HS-27A (cell line): Measurements from ENCODE around the gene DAAM1.

Experiments
- DNase-seq: peaks from one replicate; pipeline ENCODE4 v3.0.0-alpha.2; 2012; ENCODE audit warnings: low read depth, missing footprints

The DAAM1 gene

DNA sequence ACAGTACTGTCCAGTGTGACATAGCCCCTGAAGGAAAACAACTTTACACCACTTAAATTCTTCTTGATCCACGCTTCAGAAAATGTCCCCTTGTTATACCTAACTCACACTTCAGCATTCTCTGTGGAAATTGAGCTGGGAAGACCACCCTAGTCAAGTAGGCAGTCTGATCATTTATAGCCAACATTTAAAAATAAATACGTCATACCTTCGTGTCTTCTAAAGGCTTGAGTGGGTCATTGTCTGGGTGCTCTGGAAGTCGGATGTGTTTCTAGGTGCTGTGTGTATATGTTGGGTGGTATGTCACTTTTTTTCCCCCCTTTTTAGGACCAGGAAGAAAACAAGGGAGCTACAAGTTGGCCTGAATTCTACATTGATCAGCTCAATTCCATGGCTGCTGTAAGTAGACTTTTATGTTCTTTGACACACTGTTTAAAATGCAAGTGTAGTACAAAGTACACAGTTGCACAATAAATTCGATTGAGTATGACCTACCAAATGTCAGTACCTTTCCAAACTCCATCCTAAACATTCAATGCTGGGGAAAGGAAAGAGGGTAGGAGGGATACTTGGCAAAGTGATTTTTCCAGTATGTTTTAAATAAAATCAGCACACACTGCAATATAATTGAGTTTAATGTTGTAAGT lies 126.6 kb downstream of the DAAM1 start:
- no peak for DNase-seq

DNA sequence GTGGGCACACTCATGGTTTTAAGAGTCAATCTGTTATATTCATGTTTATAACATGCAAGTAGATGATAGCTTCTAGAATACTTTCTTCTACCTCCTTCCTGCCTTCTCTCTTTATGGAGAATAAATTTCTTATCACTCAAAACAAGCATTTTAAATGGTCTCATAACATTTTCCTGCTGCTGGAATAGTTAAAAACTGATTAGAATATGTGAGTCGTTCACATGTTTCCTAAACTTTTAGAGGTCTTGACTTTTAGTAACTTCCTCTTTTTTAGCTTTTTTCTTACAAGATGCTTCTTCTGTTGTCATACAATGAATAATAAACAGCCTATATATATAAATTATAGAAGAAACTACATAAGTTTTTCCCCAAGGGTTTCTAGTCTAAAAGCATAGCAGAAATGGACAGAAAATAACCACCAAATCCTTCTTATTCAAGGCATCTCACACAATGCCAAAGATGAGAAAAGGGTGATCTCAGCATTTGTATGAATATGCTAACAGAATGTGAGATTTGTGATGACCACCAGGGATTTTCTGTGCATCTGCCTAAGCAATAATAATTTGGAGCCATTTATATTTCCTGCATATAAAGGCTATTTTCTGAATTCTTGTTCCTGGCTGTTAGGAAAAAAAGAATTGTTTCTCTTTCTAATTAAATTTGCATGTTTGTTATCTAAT lies 127.8 kb downstream of the DAAM1 start:
- DNase-seq = no peak

DNA sequence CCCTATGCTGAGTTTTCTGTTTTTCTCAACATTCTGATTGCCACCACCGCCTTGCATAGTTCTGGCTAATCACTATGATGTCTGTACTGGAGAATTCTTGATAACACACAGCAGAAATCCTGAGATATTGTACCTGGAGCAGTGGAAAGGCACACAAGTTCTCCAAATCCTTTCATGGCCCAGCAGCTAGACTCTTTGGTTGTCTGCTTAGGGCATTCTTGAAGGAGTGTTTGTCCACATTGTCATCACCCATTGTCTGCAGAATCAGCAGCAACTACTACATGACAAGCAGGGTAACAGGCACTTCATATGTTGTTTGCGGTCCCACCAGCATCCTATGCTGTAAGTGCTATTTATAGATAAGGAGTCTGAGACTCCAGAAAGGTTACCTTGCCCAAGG lies 128.9 kb downstream of the DAAM1 start:
- no peak for DNase-seq

DNA sequence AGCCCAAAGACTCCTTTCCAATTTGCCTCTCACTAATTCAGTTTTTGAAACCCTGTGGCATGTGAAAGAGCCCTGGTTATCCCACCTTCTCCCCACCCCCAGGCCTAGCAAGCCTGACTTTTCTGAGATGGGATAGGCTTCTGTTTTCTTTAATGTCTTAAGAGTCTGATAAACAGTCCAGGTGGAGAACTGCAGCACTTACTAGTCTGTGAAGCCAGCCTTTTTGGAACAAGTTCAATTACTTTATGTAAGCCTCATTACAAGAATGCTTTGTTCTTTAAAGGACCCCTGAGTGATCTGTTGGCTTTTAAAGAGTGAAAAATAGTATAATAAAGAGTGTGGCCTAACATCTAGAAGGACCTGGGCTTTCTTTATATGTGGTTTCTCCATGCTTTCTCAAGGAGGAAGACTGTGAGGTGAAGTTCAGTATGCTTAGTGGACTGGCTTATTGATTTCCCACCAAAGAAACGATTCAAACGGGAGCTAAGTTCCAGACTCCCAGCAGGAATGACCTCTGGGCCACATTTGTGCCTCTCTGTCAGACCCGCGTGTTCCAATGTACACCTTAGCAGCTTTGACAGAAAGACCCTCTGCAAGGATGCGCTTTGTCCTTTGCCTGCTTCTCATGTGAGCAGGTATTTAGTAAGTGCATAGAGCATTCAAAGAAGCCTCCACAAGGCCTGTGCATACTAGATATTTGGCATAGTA lies 129.5 kb downstream of the DAAM1 start:
- no peak for DNase-seq

DNA sequence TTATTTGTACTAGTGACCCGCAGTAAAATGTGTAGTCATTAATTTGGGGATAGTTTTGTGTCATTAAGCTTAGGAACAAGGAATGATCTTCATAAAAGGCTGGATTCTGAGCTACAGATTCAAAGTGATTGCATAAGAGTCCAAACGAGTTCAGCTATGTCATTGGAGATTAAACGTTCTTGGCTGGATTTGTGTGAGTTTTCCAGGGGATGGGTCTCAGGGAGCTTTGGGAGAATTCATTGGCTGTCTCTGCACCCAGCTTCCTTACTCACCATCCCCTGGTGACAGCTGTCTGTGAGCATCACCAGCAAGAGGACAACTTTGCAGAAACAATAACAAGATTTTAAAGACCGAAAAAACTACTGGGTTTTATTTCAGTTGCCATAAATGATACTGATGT lies 130.4 kb downstream of the DAAM1 start:
- no peak for DNase-seq

DNA sequence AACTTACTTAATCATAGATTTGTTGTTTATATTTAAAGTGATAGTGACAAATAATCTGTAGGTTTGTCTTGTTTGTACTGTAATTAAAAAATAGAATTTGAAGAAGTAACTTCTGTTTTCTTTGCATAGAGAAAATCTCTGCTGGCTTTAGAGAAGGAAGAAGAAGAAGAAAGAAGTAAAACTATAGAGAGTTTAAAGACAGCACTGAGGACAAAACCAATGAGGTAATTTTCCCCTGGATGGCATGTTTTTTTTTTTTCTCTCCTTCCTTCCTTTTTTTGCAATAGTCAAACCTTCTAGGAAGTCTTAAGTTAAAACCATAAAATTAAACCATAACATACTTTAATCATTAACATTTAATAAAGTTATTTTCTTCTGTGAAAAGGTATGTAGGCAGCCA lies 131.9 kb downstream of the DAAM1 start:
- no peak for DNase-seq

DNA sequence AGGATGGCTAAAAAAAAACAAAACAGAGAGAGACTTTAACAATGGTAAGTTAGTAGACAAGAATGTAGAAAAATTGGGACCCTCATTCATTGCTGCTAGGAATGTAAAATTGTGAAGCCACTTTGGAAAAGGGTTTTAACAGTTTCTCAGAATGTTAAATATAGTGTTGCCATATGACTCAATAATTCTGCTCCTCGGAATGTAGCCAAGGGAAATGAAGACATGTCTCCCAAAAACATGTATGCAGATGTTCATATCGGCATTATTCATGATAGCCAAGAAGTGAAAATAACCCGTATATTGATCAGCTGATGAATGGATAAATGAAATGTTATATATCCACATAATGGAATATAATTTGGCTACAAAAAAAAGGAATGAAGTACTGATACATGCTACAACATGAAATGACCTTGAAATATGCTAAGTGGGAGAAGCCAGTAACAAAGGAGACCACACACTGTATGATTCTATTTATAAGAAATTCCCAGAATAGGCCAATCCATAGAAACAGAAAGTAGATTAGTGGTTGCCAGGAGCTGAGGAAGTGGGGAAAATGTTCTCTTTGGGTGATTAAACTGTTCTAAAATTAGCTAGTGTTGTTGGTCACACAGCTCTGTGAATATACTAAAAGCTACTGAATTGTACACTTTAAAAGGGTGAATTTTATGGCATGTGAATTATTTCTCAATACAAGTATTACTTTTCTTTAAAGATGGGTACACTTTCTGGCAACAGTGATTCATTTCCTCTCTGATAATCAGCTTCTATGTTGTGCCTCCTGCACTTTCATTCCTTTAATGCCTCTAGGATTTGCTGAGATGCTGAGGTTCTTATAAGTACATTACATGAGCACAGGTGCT lies 132.5 kb downstream of the DAAM1 start:
- no peak for DNase-seq

DNA sequence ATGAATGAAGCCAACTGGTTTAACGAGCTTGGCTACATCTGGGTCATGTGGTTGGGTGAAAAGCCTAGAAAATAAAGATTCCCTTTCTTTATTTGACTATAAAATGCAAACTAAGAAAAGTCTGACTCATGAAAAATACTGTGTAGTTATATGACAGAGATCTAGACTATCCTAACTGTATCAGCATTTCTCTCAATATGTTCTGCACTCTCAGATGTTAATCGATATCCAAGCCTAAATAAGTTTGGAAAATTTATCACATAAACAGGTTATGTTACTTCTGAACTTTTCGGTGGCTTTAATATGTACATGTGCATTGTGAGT lies 133.1 kb downstream of the DAAM1 start:
- no peak for DNase-seq

DNA sequence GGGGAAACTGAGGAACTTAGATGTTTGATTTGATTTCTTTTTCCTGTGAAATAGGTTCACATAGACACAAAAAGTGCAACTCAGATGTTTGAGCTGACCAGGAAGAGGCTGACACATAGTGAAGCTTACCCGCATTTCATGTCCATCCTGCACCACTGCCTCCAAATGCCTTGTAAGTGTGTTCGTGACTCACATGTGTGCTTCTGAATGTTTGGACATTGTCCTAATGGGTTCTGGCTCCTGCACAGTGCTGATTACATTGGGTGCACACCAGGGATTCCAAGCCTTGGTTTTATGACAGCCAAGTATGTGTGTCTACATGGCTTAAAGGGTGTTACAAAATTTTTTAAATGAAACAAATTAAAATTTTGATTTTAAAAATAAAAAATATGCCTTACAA lies 137.4 kb downstream of the DAAM1 start:
- no peak for DNase-seq

DNA sequence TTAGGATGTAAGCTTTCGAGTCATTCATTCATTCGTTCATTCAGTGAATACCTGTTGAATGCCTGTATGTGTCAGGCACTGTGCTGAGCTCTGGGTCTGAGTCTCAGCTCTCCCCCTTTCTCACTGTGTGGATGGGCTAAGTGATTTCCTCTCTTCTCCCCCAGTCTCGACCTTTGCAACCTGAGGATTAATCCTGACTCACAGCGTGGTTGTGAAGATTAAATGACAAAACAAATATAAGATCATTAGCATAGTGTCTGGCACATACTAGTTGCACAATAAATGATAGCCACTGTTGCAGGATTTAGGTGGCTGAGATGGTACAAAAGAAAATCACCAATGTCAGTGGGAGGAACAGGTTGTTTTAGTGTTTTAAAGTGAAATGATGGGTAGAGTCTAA lies 140.0 kb downstream of the DAAM1 start:
- DNase-seq = no peak

DNA sequence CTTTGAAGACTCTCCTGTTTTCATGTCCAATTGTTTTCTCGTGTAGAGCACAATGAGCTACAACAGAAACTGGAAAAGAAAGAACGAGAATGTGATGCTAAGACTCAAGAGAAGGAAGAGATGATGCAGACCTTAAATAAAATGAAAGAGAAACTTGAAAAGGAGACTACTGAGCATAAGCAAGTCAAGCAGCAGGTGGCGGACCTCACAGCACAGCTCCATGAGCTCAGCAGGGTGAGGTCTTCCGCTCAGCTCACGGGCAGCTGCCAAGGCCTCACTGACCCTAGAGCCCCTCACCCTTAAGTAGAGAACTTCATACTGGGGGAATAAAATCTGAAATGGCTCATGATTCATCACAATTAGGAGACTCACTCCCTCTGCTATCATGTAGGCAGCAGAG lies 142.0 kb downstream of the DAAM1 start:
- no peak for DNase-seq

DNA sequence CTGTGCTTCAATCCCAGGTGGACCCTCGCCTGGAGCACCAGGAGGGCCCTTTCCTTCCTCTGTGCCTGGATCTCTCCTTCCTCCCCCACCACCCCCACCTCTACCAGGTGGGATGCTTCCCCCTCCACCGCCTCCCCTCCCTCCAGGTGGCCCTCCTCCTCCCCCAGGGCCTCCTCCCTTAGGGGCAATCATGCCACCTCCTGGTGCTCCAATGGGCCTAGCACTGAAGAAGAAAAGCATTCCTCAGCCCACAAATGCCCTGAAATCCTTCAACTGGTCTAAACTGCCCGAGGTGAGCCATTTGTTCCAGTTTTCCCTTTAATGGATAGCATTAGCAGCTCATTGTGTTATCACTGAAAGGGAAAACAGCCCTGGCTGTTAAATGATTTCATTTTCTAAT lies 142.8 kb downstream of the DAAM1 start:
- DNase-seq = no peak

DNA sequence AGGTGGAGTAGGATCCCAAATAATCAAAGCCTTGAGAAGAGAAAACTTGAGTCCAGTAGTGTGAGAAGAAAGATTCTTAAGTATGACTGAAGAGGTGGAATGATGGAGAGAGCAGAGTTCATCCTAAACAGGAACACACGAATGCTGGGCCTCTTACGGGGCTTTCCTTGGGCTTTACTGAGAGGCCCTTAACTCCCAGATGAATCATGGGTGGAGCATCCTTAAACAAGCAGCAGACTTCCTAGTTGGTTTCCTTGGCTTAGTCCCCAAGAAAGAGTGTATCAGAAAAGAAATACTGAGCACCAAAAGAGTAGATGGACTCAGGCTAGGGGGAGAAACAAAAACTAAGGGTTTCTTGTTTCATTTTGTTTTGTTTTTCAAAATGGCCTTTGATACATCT lies 144.3 kb downstream of the DAAM1 start:
- no peak for DNase-seq

DNA sequence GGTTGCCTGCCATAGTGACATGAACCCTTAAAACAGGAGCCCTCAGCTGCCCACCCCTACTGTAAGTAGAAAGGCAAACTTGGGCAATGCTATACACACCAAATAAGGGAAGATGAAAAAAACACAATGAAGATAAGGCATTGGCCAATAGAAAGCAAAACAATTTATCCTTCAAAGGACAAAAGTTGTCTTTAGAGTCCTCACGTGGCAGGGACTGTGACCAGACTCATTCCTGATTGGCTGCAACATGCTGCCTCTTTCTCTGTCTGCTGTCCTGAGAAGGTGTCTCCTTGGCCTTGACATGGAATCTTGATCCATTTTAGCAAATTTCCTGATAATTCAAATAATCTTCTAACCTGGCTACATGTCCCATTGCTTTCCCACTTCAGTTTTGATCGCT lies 144.8 kb downstream of the DAAM1 start:
- DNase-seq = no peak

DNA sequence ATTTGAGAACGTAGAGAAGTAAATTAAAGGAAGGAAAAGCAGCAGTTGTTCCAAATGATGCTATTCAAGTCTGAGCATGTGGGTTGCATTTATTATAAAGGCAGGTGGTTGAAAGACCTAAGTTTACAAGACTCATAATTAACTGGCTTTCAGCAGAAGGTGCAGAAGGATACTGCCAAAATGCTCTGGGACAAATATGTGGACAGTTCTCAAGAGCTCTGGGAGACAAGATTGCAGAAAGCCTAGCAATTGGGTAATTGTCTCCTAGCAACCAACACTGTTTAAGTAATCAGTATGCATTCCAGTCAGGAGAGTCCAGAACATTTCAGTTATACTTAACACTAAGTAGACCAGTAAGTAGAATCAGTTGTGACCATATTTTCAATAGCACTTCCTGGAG lies 145.2 kb downstream of the DAAM1 start:
- DNase-seq = no peak

DNA sequence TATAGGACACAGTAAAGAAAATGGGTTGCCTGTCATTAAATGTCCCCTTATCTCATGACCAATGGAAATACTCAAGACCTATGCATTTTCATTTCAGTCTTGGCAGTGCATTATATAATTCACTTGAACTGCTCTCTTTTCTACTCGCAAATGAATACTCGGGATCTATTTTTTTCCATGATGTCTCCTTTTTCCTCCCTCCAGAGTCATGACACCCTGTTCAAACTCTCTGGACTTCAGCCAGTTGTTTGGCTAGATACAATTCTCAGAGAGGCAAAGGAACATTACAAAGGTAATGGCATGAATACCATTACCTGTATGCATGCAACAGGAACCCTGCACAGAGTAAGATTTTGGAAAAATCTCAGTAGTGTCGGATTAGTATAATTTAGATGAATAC lies 145.8 kb downstream of the DAAM1 start:
- DNase-seq = no peak

DNA sequence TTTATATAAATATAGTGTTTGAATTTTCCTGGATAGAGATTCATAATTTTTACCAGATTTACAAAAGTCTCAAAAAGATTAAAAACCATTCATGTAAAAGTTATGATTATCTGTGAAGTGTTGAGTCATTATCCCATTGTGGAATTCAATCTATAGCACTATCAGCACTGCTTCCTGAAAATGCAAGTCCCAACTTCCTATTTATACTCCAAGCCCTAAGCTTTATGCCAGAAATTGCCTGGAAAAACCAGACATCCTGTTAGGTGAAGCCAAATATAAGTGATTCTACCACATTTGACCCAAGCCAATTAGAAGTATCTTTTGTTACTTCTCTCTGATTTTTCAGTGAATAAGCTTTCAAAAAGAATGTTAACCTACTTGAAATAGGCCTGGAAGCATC lies 147.6 kb downstream of the DAAM1 start:
- DNase-seq = no peak

DNA sequence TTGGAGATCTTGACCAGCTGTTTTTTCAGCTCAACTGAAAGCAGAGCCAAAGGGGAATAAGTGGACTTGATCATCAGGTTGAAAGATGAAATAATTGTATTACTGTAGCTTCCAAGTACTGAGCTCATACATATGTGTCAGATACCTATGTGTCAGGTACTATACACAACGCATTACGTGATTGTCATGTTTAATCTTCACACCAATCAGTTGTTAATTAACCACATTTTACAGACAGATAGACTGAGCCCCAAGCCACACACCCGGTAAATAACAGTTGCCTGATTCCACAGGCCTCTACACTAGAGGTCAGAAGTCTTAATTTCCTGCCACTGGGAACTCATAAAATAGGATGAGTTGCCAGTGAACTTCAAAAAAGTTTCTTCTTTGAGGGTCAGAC lies 148.2 kb downstream of the DAAM1 start:
- no peak for DNase-seq

DNA sequence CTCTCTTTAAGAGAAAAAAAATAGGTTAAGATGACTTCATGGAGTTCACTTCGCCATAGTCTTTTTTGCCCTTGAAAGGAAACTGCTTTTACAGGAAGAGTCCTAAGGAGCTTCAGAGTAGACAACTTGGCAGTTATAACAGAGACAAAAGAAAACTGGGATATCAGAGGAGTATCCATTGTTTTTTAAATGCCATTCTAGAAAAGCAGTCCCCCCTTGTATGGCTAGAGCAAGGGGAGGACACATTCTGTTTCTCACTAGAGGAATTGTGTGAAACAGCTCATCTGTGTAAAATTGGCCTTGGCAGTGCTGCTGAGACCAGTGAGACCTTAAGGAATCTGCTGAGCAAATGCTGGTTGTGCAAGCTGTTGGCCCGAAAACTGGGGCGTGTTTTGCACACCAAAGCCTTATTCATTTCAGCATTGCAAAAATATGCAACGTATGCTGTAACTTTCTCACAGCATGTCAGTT lies 148.7 kb downstream of the DAAM1 start:
- DNase-seq = no peak

DNA sequence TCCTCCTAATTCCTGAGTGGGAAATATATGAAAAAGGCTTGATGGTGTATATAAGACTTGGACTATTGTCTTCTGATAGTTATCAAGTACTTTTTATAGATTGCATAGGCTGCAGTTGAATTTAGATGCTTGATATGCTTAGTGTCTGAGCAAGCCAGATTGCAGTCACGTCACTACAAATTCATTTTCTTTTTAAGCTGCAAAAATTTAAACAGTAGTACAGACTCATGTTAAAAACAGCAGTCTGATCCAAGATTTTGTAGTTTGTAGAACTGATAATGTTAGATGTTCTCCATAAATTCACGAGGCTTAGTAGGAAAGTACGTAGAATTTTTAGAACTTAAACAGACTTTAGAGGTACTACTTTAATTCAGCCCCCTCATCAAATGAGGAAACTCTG lies 150.3 kb downstream of the DAAM1 start:
- no peak for DNase-seq

DNA sequence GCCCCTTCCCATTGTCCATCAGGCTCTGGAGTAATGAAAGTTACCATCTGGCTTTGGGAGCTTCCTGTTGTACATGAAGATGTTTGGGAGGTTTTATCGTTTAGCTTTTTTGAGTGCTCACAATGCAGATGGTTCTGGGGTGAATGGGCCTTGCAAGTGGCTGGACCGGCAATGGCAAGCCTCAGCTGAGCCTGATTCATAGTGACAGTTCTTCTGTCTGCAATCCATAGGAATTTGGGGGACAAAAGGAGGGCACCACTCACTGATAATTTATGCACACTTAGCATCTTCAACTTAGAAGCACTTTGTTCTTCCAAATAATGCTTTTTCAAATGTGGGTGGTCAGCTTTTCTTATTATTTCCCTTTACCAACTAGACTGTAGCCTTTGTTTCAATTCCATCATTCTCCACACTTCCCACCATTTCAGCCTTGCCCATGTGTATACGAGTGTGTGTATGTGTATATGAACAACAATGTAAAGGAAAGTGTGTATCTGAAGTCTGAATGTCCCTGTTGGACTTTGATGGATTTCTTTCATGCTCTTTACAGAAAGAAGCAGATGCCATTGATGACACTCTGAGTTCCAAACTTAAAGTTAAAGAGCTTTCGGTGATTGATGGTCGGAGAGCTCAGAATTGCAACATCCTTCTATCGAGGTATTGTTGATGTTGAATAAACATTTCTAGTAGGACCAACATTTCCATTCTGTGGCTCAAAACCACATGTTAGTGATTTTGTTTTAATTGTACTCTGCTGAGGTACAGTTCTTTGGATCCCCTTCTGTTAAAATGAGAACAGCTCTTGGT lies 151.3 kb downstream of the DAAM1 start:
- DNase-seq = no peak
